Mucosa of descending colon (tissue), 3 donors: Measurements from ENCODE around the gene UBE3B. TPM values are rescaled to one million over a fixed set of nuclear protein-coding genes. Genes with fewer than 3 reads are reported as not detected.
"Not testable (repeated sequence)": the region's sequence is repeated elsewhere in the genome, so short reads cannot be mapped to it uniquely, and the experiment has no call there.

Experiments
- ATAC-seq: fragments of 200-7000 bp; cut with Tn5 transposase; one replicate; pipeline ENCODE4 v1.9.1; 2020; ENCODE audit warnings: mild to moderate bottlenecking, moderate library complexity
- DNase-seq, 3 donors: peaks; one replicate each; pipeline ENCODE4 v3.0.0-alpha.2; 2020
- H3K36me3 ChIP-seq: fragments of 200-600 bp; one replicate; pipeline ENCODE4 v1.8.0; 2021; ENCODE audit warnings: low read depth, mild to moderate bottlenecking
- H3K4me1 ChIP-seq: fragments of 200-600 bp; one replicate; pipeline ENCODE4 v1.8.0; 2021; ENCODE audit warnings: low read depth, mild to moderate bottlenecking
- H3K4me3 ChIP-seq: fragments of 200-600 bp; one replicate; pipeline ENCODE4 v1.8.0; 2021; ENCODE audit warnings: mild to moderate bottlenecking
- H3K9me3 ChIP-seq: fragments of 200-600 bp; one replicate; pipeline ENCODE4 v1.8.0; 2021; ENCODE audit warnings: mild to moderate bottlenecking
- intact Hi-C, 2 donors: fragments of 100-400 bp; cut with DNase I in 1 of 2; cut with micrococcal nuclease in 1 of 2; formaldehyde crosslinking; loops; one replicate each; pipeline versions ENCODE4 v1.11.0 to v1.11.1; 2022; cut with DNase I, micrococcal nuclease
- total RNA-seq, 3 donors: library from RNA; stranded (reverse); fragmentation: NEBNext Ultra II Directional in 2 of 3; extraction: Animal tissue kit (Norgen Biotek cat#: 25700) in 2 of 3; gene quantifications; one replicate each; pipeline versions ENCODE4 v1.2.1 to v1.2.4, GENCODE V29; 2021 to 2023
- TF ChIP-seq, protein P1 (sequence below): fragments of 200-600 bp; IDR thresholded peaks from one replicate; pipeline ENCODE4 v1.8.0; 2022; ENCODE audit warnings: antibody characterized with exemption, mild to moderate bottlenecking
- donor health status: DM: no; HTN: no; CAD: no; lungs with moderate emphysema.
- donor health status: DM: no; HTN: no; CAD: no.
- donor health status: DM: no; HTN: yes; CAD: no.

UBE3B gene
- total RNA-seq, 3 donors from 2014 or later, result 52.5 to 62.3 (median 54.6) TPM

DNA sequence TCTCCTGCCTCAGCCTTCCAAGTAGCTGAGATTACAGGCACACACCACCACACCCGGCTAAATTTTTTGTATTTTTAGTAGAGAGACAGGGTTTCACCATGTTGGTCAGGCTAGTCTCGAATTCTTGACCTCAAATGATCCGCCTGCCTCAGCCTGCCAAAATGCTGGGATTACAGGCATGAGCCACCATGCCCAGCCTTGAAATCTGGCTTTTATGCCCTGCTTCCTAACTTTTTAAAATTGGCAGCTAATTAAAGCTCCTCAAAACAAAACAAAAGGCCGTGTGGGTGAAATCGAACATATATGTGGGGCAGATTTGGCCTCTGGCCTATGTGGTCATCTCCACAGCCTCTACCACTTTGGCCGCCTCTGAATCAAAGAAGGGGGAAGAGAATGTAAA is 38.3 kb upstream of the UBE3B start:
- no peaks in the 10 kb centered on the region for H3K4me1 ChIP-seq
- no peak for DNase-seq
- intact Hi-C loops, result no loop called here
- no peak overlapping the region for H3K4me3 ChIP-seq
- ATAC-seq, result no peak
- H3K36me3 ChIP-seq, result no peaks in the 10 kb centered on the region
- H3K9me3 ChIP-seq, result no peaks in the 10 kb centered on the region
- TF ChIP-seq, protein P1, sequence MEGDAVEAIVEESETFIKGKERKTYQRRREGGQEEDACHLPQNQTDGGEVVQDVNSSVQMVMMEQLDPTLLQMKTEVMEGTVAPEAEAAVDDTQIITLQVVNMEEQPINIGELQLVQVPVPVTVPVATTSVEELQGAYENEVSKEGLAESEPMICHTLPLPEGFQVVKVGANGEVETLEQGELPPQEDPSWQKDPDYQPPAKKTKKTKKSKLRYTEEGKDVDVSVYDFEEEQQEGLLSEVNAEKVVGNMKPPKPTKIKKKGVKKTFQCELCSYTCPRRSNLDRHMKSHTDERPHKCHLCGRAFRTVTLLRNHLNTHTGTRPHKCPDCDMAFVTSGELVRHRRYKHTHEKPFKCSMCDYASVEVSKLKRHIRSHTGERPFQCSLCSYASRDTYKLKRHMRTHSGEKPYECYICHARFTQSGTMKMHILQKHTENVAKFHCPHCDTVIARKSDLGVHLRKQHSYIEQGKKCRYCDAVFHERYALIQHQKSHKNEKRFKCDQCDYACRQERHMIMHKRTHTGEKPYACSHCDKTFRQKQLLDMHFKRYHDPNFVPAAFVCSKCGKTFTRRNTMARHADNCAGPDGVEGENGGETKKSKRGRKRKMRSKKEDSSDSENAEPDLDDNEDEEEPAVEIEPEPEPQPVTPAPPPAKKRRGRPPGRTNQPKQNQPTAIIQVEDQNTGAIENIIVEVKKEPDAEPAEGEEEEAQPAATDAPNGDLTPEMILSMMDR, result no peak

DNA sequence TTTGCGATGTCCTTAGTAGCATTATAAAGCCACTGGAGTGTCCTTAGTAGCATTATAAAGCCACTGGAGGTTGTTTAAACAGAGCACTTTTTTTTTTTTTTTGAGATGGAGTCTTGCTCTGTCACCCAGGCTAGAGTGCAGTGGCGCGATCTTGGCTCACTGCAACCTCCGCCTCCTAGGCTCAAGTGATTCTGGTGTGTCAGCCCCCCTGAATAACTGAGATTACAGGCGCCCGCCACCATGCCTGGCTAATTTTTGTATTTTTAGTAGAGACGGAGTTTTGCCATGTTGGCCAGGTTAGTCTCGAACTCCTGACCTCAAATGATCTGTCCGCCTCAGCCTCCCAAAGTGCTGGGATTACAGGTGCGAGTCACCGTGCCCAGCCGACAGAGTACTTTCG is 37.5 kb upstream of the UBE3B start:
- H3K36me3 ChIP-seq, H3K4me1 ChIP-seq, H3K4me3 ChIP-seq, ATAC-seq, intact Hi-C loops, DNase-seq, H3K9me3 ChIP-seq: not testable (repeated sequence)

DNA sequence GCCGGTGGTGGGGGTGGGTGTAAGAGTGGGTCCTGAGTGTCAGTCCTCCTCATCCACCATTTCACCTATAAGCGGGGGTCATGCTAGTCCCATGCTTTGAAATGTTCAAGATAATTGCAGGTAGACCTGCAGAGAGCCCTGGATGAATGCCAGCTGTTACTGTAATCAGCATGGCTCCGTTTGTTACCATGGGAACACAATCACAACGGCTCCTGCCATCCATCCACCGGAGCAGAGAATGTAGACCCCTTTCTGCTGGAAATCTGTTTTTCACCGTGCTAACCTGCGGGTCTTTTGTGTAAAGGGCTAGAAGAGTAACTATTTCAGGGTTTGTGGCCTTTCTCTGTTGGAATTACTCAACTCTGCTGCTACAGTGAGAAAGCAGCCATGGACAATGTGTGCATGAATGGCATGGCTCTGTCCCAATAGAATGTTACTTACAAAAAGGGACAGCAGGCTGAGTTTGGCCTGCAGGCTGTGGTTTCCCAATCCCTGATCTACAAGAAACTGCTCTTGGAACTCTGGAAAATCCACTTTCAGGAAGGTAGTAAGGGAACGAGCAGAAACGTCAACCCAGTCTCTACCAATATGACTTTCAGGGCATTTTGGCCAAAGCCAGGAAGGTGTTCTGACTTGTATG is 36.5 kb upstream of the UBE3B start:
- no peak for DNase-seq
- TF ChIP-seq, protein P1, result no peak

DNA sequence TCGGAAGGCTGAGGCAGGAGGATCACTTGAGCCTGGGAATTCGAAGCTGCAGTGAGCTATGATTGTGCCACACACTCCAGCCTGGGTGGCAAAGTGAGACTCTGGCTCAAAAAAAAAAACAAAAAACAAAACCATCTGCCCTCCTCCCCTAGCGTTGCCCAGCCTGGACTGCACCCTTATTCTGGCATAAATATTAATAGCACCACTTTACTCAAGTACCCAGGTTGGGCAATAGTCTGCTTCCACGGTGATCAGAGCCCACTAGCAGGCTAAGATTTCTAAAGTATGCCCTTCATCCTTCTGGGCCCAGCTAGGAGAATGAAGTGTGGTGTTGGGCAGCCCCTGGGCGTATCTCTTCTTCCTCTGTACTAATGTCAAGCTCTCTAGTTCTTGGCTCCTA is 33.6 kb upstream of the UBE3B start:
- TF ChIP-seq, protein P1, result no peak
- H3K4me3 ChIP-seq, result no peak overlapping the region
- ATAC-seq, result no peak

More for the DNA sequence above, 36.5 kb upstream of the UBE3B start:
- intact Hi-C loops, result no loop called here
- no peak overlapping the region for H3K4me3 ChIP-seq
- H3K9me3 ChIP-seq, result no peaks in the 10 kb centered on the region
- H3K4me1 ChIP-seq, result peaks cover 13% of the 10 kb centered on the region
- no peak for ATAC-seq
- H3K36me3 ChIP-seq, result no peaks in the 10 kb centered on the region

DNA sequence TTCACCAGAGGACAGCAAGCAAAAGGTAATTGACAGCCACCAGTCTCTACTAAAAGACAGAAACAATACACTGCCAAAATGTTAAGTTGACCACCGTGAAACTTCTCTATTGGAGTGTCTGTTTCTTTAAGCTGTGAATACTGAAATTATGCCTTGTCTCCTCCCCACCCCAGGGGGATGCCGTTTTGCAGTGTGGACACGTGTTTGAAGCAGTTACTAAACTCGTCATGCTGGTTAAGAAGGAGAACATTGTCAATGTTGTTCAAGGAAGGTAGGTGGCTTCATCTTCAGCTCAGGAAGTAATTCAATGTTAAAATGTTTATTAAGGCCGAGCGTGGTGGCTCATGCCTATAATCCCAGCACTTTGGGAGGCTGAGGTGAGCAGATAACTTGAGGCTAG is 33.2 kb upstream of the UBE3B start:
- TF ChIP-seq, protein P1, result no peak
- intact Hi-C loops, result no loop called here
- DNase-seq, result no peak
- peaks cover 45% of the 10 kb centered on the region for H3K4me1 ChIP-seq
- no peaks in the 10 kb centered on the region for H3K9me3 ChIP-seq
- no peaks in the 10 kb centered on the region for H3K36me3 ChIP-seq
- no peak overlapping the region for H3K4me3 ChIP-seq
- peak; percentile 10 for ATAC-seq

More for the DNA sequence above, 33.6 kb upstream of the UBE3B start:
- intact Hi-C loops, result no loop called here
- no peaks in the 10 kb centered on the region for H3K36me3 ChIP-seq
- no peak for DNase-seq
- H3K4me1 ChIP-seq, result peaks cover 40% of the 10 kb centered on the region
- no peaks in the 10 kb centered on the region for H3K9me3 ChIP-seq

DNA sequence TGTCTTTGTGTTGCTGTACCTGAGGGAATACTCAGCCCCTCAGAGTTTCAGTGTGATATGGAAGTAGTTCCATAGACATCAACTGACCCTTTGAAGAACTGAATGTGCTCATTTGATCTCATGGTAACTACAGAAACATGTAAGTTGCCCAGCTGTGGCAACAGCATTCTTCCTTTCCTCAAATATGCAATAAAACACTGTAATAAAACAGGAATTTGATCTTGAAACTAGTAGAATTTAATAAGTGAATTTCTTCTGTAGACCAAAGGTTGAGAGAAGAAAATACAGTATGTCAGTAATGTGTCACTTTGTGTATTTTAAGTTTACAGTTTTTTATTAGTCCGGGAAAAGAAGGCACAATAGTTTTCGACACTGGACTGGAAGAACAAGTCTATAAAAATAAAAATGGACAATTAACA is 32.2 kb upstream of the UBE3B start:
- DNase-seq (no peak), ATAC-seq (peak; percentile 51)
- Histone ChIP-seq H3K4me1 (peaks cover 54% of the 10 kb centered on the region), H3K36me3 (no peaks in the 10 kb centered on the region), H3K4me3 (no peak overlapping the region), H3K9me3 (no peaks in the 10 kb centered on the region)
- TF ChIP-seq, protein P1, result no peak
- intact Hi-C loops, result no loop called here
